ENCODE measurements around the gene PRR9.

GRCh38 chr1:153192697-153193096, 24.7 kb upstream of the PRR9 start:
- TF ChIP-seq POLR2AphosphoS5 (IDR thresholded peaks at IDR 0.05) (no peak), POLR2A (IDR thresholded peaks at IDR 0.05) (no peak), CTCF (IDR thresholded peaks at IDR 0.05) (no peak)

Measured in gastroesophageal sphincter (tissue), 3 donors.